ENCODE results near the gene IFI30. TPM values are rescaled to one million over a fixed set of nuclear protein-coding genes. Genes with fewer than 3 reads are reported as not detected.

The IFI30 gene
- total RNA-seq, 1 experiment from 2014 or later = 416 TPM

- Histone ChIP-seq H3K4me1 (ENCODE audit: low read length) (no peaks in the 10 kb centered on the region), H3K27me3 (ENCODE audit: low read length) (no peaks in the 10 kb centered on the region), H2AFZ (ENCODE audit: low read length) (no peak overlapping the region), H3K9me2 (replicated peaks; ENCODE audit: insufficient read depth, low read length) (no peaks in the 10 kb centered on the region), H4K20me1 (ENCODE audit: insufficient read depth, low read depth, low read length) (no peaks in the 10 kb centered on the region), H3K4me2 (ENCODE audit: low read depth, low read length, poor library complexity, severe bottlenecking) (no peak overlapping the region), H3K27ac (ENCODE audit: low read length) (no peak overlapping the region), H3K9ac (ENCODE audit: low read length) (no peak overlapping the region), H3K79me2 (ENCODE audit: low read length) (no peaks in the 10 kb centered on the region), H3K9me3 (ENCODE audit: low read length) (no peaks in the 10 kb centered on the region), H3K4me3 (ENCODE audit: low read length) (no peak overlapping the region), H3K36me3 (ENCODE audit: insufficient read depth, low read length) (peaks cover 6% of the 10 kb centered on the region; the same call in 1 of the 2 replicates)
- DNase-seq = no peak
These were observed 37.7 kb upstream of the IFI30 start for GRCh38 chr19:18135712-18136584.

- H4K20me1 ChIP-seq (ENCODE audit: insufficient read depth, low read depth, low read length) = no peaks in the 10 kb centered on the region
- H3K9me3 ChIP-seq (ENCODE audit: low read length) = no peaks in the 10 kb centered on the region
- no peaks in the 10 kb centered on the region for H3K27me3 ChIP-seq (ENCODE audit: low read length)
- no peaks in the 10 kb centered on the region for H3K4me1 ChIP-seq (ENCODE audit: low read length)
- DNase-seq = no peak
- H3K36me3 ChIP-seq (ENCODE audit: insufficient read depth, low read length) = peaks cover 8% of the 10 kb centered on the region; the same call in 1 of the 2 replicates
- H3K4me2 ChIP-seq (ENCODE audit: low read depth, low read length, poor library complexity, severe bottlenecking) = no peak overlapping the region
- H3K4me3 ChIP-seq (ENCODE audit: low read length) = no peak overlapping the region
- H3K79me2 ChIP-seq (ENCODE audit: low read length) = no peaks in the 10 kb centered on the region
- H3K9me2 ChIP-seq (replicated peaks; ENCODE audit: insufficient read depth, low read length) = no peaks in the 10 kb centered on the region
- no peak overlapping the region for H3K27ac ChIP-seq (ENCODE audit: low read length)
- no peak overlapping the region for H3K9ac ChIP-seq (ENCODE audit: low read length)
- no peak overlapping the region for H2AFZ ChIP-seq (ENCODE audit: low read length)
These were observed 36.4 kb upstream of the IFI30 start for GRCh38 chr19:18137242-18137641.

GRCh38 chr19:18137657-18138339 is 35.8 kb upstream of the IFI30 start:
- no peaks in the 10 kb centered on the region for H3K79me2 ChIP-seq (ENCODE audit: low read length)
- H3K4me2 ChIP-seq (ENCODE audit: low read depth, low read length, poor library complexity, severe bottlenecking) = no peak overlapping the region
- H3K27ac ChIP-seq (ENCODE audit: low read length) = no peak overlapping the region
- H3K9ac ChIP-seq (ENCODE audit: low read length) = no peak overlapping the region
- H3K9me2 ChIP-seq (replicated peaks; ENCODE audit: insufficient read depth, low read length) = no peaks in the 10 kb centered on the region
- no peaks in the 10 kb centered on the region for H3K4me1 ChIP-seq (ENCODE audit: low read length)
- no peak for DNase-seq
- no peak overlapping the region for H2AFZ ChIP-seq (ENCODE audit: low read length)
- H3K36me3 ChIP-seq (ENCODE audit: insufficient read depth, low read length) = 0 out of 2 replicates have a peak, but pooled peaks cover 5% of the 10 kb centered on the region
- no peaks in the 10 kb centered on the region for H3K27me3 ChIP-seq (ENCODE audit: low read length)
- H4K20me1 ChIP-seq (ENCODE audit: insufficient read depth, low read depth, low read length) = no peaks in the 10 kb centered on the region
- H3K4me3 ChIP-seq (ENCODE audit: low read length) = no peak overlapping the region
- no peaks in the 10 kb centered on the region for H3K9me3 ChIP-seq (ENCODE audit: low read length)

GRCh38 chr19:18140473-18140872 is 33.1 kb upstream of the IFI30 start:
- no peaks in the 10 kb centered on the region for H3K4me1 ChIP-seq (ENCODE audit: low read length)
- H3K9me2 ChIP-seq (replicated peaks; ENCODE audit: insufficient read depth, low read length) = no peaks in the 10 kb centered on the region
- no peaks in the 10 kb centered on the region for H3K27me3 ChIP-seq (ENCODE audit: low read length)
- no peak overlapping the region for H3K4me3 ChIP-seq (ENCODE audit: low read length)
- no peak overlapping the region for H3K9ac ChIP-seq (ENCODE audit: low read length)
- no peaks in the 10 kb centered on the region for H3K9me3 ChIP-seq (ENCODE audit: low read length)
- H3K36me3 ChIP-seq (ENCODE audit: insufficient read depth, low read length) = 0 out of 2 replicates have a peak, but pooled peaks cover 5% of the 10 kb centered on the region
- H3K27ac ChIP-seq (ENCODE audit: low read length) = no peak overlapping the region
- no peaks in the 10 kb centered on the region for H3K79me2 ChIP-seq (ENCODE audit: low read length)
- no peaks in the 10 kb centered on the region for H4K20me1 ChIP-seq (ENCODE audit: insufficient read depth, low read depth, low read length)
- no peak overlapping the region for H3K4me2 ChIP-seq (ENCODE audit: low read depth, low read length, poor library complexity, severe bottlenecking)
- no peak for DNase-seq
- H2AFZ ChIP-seq (ENCODE audit: low read length) = no peak overlapping the region

GRCh38 chr19:18141031-18141430 is 32.6 kb upstream of the IFI30 start:
- no peak overlapping the region for H3K9ac ChIP-seq (ENCODE audit: low read length)
- H2AFZ ChIP-seq (ENCODE audit: low read length) = no peak overlapping the region
- no peak overlapping the region for H3K4me2 ChIP-seq (ENCODE audit: low read depth, low read length, poor library complexity, severe bottlenecking)
- H3K4me1 ChIP-seq (ENCODE audit: low read length) = no peaks in the 10 kb centered on the region
- H4K20me1 ChIP-seq (ENCODE audit: insufficient read depth, low read depth, low read length) = no peaks in the 10 kb centered on the region
- no peaks in the 10 kb centered on the region for H3K9me3 ChIP-seq (ENCODE audit: low read length)
- H3K9me2 ChIP-seq (replicated peaks; ENCODE audit: insufficient read depth, low read length) = no peaks in the 10 kb centered on the region
- H3K27me3 ChIP-seq (ENCODE audit: low read length) = no peaks in the 10 kb centered on the region
- H3K36me3 ChIP-seq (ENCODE audit: insufficient read depth, low read length) = 0 out of 2 replicates have a peak, but pooled peaks cover 5% of the 10 kb centered on the region
- DNase-seq = no peak
- no peak overlapping the region for H3K4me3 ChIP-seq (ENCODE audit: low read length)
- H3K79me2 ChIP-seq (ENCODE audit: low read length) = no peaks in the 10 kb centered on the region
- H3K27ac ChIP-seq (ENCODE audit: low read length) = no peak overlapping the region

- DNase-seq = no peak
- no peak overlapping the region for H3K4me2 ChIP-seq (ENCODE audit: low read depth, low read length, poor library complexity, severe bottlenecking)
- no peaks in the 10 kb centered on the region for H3K9me2 ChIP-seq (replicated peaks; ENCODE audit: insufficient read depth, low read length)
- no peaks in the 10 kb centered on the region for H4K20me1 ChIP-seq (ENCODE audit: insufficient read depth, low read depth, low read length)
- H3K27me3 ChIP-seq (ENCODE audit: low read length) = no peaks in the 10 kb centered on the region
- no peak overlapping the region for H3K27ac ChIP-seq (ENCODE audit: low read length)
- H3K4me3 ChIP-seq (ENCODE audit: low read length) = no peak overlapping the region
- H3K4me1 ChIP-seq (ENCODE audit: low read length) = no peaks in the 10 kb centered on the region
- H3K9ac ChIP-seq (ENCODE audit: low read length) = no peak overlapping the region
- H3K79me2 ChIP-seq (ENCODE audit: low read length) = no peaks in the 10 kb centered on the region
- no peak overlapping the region for H2AFZ ChIP-seq (ENCODE audit: low read length)
- H3K36me3 ChIP-seq (ENCODE audit: insufficient read depth, low read length) = 0 out of 2 replicates have a peak, but pooled peaks cover 5% of the 10 kb centered on the region
- H3K9me3 ChIP-seq (ENCODE audit: low read length) = no peaks in the 10 kb centered on the region
These were observed 29.7 kb upstream of the IFI30 start for GRCh38 chr19:18143902-18144301.

- no peak overlapping the region for H2AFZ ChIP-seq (ENCODE audit: low read length)
- no peaks in the 10 kb centered on the region for H3K9me3 ChIP-seq (ENCODE audit: low read length)
- no peaks in the 10 kb centered on the region for H3K9me2 ChIP-seq (replicated peaks; ENCODE audit: insufficient read depth, low read length)
- H3K36me3 ChIP-seq (ENCODE audit: insufficient read depth, low read length) = 0 out of 2 replicates have a peak, but pooled peaks cover 5% of the 10 kb centered on the region
- no peak for DNase-seq
- no peaks in the 10 kb centered on the region for H3K27me3 ChIP-seq (ENCODE audit: low read length)
- H3K4me2 ChIP-seq (ENCODE audit: low read depth, low read length, poor library complexity, severe bottlenecking) = no peak overlapping the region
- H3K4me3 ChIP-seq (ENCODE audit: low read length) = no peak overlapping the region
- H4K20me1 ChIP-seq (ENCODE audit: insufficient read depth, low read depth, low read length) = no peaks in the 10 kb centered on the region
- H3K27ac ChIP-seq (ENCODE audit: low read length) = no peak overlapping the region
- H3K9ac ChIP-seq (ENCODE audit: low read length) = no peak overlapping the region
- no peaks in the 10 kb centered on the region for H3K4me1 ChIP-seq (ENCODE audit: low read length)
- H3K79me2 ChIP-seq (ENCODE audit: low read length) = no peaks in the 10 kb centered on the region
These were observed 29.3 kb upstream of the IFI30 start for GRCh38 chr19:18144361-18144760.

GRCh38 chr19:18144906-18145305 is 28.7 kb upstream of the IFI30 start:
- Histone ChIP-seq H3K9me2 (replicated peaks; ENCODE audit: insufficient read depth, low read length) (no peaks in the 10 kb centered on the region), H3K4me2 (ENCODE audit: low read depth, low read length, poor library complexity, severe bottlenecking) (no peak overlapping the region), H3K9me3 (ENCODE audit: low read length) (no peaks in the 10 kb centered on the region), H3K4me1 (ENCODE audit: low read length) (no peaks in the 10 kb centered on the region), H3K27ac (ENCODE audit: low read length) (no peak overlapping the region), H3K36me3 (ENCODE audit: insufficient read depth, low read length) (0 out of 2 replicates have a peak, but pooled peaks cover 5% of the 10 kb centered on the region), H4K20me1 (ENCODE audit: insufficient read depth, low read depth, low read length) (no peaks in the 10 kb centered on the region), H3K27me3 (ENCODE audit: low read length) (no peaks in the 10 kb centered on the region), H3K9ac (ENCODE audit: low read length) (no peak overlapping the region), H2AFZ (ENCODE audit: low read length) (no peak overlapping the region), H3K79me2 (ENCODE audit: low read length) (no peaks in the 10 kb centered on the region), H3K4me3 (ENCODE audit: low read length) (no peak overlapping the region)
- no peak for DNase-seq

All from Karpas-422 (cell line).